ENCODE results near the gene PRKCA.

DNA sequence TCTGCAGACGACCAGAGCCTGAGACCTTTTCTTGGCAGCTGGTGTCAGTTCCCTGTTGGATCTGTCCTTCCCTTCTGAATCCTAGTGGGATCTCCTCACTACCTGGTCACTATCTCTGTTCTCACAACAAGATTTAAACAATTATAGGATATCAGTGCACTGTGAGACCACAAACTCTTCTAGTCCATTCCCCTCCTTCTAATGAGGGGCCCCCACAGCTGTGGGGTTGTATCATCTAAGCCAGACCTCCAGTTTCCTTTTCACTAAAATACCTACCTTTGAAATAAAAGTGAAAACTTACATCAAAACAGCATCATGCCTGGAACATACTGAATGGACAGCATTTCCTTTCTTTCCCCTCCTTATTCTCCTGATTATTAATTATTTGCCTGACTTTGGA, 233.2 kb downstream of the PRKCA start:
- TF ChIP-seq MAFF (IDR thresholded peaks at IDR 0.05; ENCODE audit: low read depth, low read length): no peak
- TF ChIP-seq ZKSCAN1 (IDR thresholded peaks at IDR 0.05; ENCODE audit: low read length): no peak
- no peak for TF ChIP-seq CHD4 (IDR thresholded peaks at IDR 0.05; ENCODE audit: borderline replicate concordance, low read length)
- no peak for TF ChIP-seq SNAPC2 (CRISPR knock-in tag; IDR thresholded peaks at IDR 0.05)
- TF ChIP-seq NR2C2 (CRISPR knock-in tag; IDR thresholded peaks at IDR 0.05; ENCODE audit: borderline replicate concordance): no peak
- TF ChIP-seq POLR2A (IDR thresholded peaks at IDR 0.05; ENCODE audit: insufficient read depth in 1 of 2, low read depth in 2 of 2, low read length in 2 of 2): no peak
- no peak for TF ChIP-seq MED13 (CRISPR knock-in tag; IDR thresholded peaks at IDR 0.05)
- TF ChIP-seq SMAD3 (CRISPR knock-in tag; IDR thresholded peaks at IDR 0.05): no peak
- TF ChIP-seq, protein P1, sequence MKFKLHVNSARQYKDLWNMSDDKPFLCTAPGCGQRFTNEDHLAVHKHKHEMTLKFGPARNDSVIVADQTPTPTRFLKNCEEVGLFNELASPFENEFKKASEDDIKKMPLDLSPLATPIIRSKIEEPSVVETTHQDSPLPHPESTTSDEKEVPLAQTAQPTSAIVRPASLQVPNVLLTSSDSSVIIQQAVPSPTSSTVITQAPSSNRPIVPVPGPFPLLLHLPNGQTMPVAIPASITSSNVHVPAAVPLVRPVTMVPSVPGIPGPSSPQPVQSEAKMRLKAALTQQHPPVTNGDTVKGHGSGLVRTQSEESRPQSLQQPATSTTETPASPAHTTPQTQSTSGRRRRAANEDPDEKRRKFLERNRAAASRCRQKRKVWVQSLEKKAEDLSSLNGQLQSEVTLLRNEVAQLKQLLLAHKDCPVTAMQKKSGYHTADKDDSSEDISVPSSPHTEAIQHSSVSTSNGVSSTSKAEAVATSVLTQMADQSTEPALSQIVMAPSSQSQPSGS (CRISPR knock-in tag; IDR thresholded peaks at IDR 0.05): no peak
- TF ChIP-seq MXI1 (IDR thresholded peaks at IDR 0.05; ENCODE audit: borderline replicate concordance, low read depth, low read length): no peak
- TF ChIP-seq, protein P2, sequence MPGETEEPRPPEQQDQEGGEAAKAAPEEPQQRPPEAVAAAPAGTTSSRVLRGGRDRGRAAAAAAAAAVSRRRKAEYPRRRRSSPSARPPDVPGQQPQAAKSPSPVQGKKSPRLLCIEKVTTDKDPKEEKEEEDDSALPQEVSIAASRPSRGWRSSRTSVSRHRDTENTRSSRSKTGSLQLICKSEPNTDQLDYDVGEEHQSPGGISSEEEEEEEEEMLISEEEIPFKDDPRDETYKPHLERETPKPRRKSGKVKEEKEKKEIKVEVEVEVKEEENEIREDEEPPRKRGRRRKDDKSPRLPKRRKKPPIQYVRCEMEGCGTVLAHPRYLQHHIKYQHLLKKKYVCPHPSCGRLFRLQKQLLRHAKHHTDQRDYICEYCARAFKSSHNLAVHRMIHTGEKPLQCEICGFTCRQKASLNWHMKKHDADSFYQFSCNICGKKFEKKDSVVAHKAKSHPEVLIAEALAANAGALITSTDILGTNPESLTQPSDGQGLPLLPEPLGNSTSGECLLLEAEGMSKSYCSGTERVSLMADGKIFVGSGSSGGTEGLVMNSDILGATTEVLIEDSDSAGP (CRISPR knock-in tag; IDR thresholded peaks at IDR 0.05; ENCODE audit: borderline replicate concordance): no peak
- no peak for TF ChIP-seq ZNF530 (CRISPR knock-in tag; IDR thresholded peaks at IDR 0.05; ENCODE audit: low read depth)

Data from HepG2 (cell line).